PC-9 (cell line): ENCODE data around the gene PRR7. TPM values are rescaled to one million over a fixed set of nuclear protein-coding genes. Genes with fewer than 3 reads are reported as not detected.
A peak's percentile ranks its signal among the peaks of the same experiment; 100 is the strongest.

Experiments used
- BruUV-seq: library from RNA; stranded (reverse); fragments of 400-500 nt; replicated peaks from 2 replicates; lab custom pipeline; 2021; lab: Mats Ljungman, UMichigan
- CTCF ChIA-PET: fragments of 300-600 bp; sonication (Branson Sonifier 250); formaldehyde crosslinking; loops from one replicate; lab custom pipeline; 2022; ENCODE audit warnings: antibody characterized with exemption; lab: Charles Lee
- POLR2A ChIA-PET: fragments of 300-600 bp; sonication (Branson Sonifier 250); formaldehyde crosslinking; loops from one replicate; lab custom pipeline; 2022; ENCODE audit warnings: antibody characterized with exemption; ENCODE audit not compliant: unreplicated experiment; lab: Charles Lee
- DNase-seq, 2 experiments: peaks; one replicate each; pipeline versions ENCODE4 v3.0.0 to v3.0.0-alpha.2; 2015 to 2022; ENCODE audit warnings: mixed read lengths in 1 of 2
- H2AFZ ChIP-seq: fragments of 200-600 bp; sonication (generic); 2 replicates; pipeline ENCODE4 v1.8.1; 2017; ENCODE audit warnings: antibody characterized with exemption
- H3F3A ChIP-seq: fragments of 200-600 bp; sonication (generic); 2 replicates; pipeline ENCODE4 v1.8.1; 2017; ENCODE audit warnings: antibody characterized with exemption, mild to moderate bottlenecking, low read depth; ENCODE audit not compliant: insufficient read depth
- H3K27ac ChIP-seq: fragments of 200-600 bp; sonication (generic); 2 replicates; pipeline ENCODE4 v1.6.1; 2016; ENCODE audit warnings: mixed run types
- H3K27me3 ChIP-seq: fragments of 200-600 bp; sonication (generic); 2 replicates; pipeline ENCODE4 v1.6.1; 2016; ENCODE audit warnings: low read depth, mixed run types; ENCODE audit not compliant: insufficient read depth
- H3K36me3 ChIP-seq: fragments of 200-600 bp; sonication (generic); 2 replicates; pipeline ENCODE4 v1.6.1; 2016; ENCODE audit warnings: low read depth, mixed run types
- H3K4me1 ChIP-seq: fragments of 200-600 bp; sonication (generic); replicated peaks from 2 replicates; pipeline ENCODE4 v1.6.1; 2016; ENCODE audit warnings: mixed run types; ENCODE audit not compliant: insufficient read depth
- H3K4me2 ChIP-seq: fragments of 200-600 bp; sonication (generic); 2 replicates; pipeline ENCODE4 v1.6.1; 2017; ENCODE audit warnings: mixed run types
- H3K4me3 ChIP-seq: fragments of 200-600 bp; sonication (generic); 2 replicates; pipeline ENCODE4 v1.6.1; 2016; ENCODE audit warnings: mixed run types
- H3K79me2 ChIP-seq: fragments of 200-600 bp; sonication (generic); 2 replicates; pipeline ENCODE4 v1.6.1; 2017; ENCODE audit warnings: low read depth, mixed run types
- H3K9me2 ChIP-seq: fragments of 200-600 bp; sonication (generic); 2 replicates; pipeline ENCODE4 v1.8.1; 2017; ENCODE audit warnings: mild to moderate bottlenecking; ENCODE audit not compliant: insufficient read depth
- H3K9me3 ChIP-seq: fragments of 200-600 bp; sonication (generic); 2 replicates; pipeline ENCODE4 v1.8.1; 2016; ENCODE audit warnings: low read depth; ENCODE audit not compliant: insufficient read depth
- H4K20me1 ChIP-seq: fragments of 200-600 bp; sonication (generic); 2 replicates; pipeline ENCODE4 v1.8.1; 2017; ENCODE audit not compliant: insufficient read depth
- CTCF ChIP-seq: fragments of 200-600 bp; sonication (generic); conservative IDR thresholded peaks from 2 replicates; pipeline ENCODE4 v1.6.1; 2017; ENCODE audit warnings: mixed run types, antibody characterized with exemption, mild to moderate bottlenecking, moderate library complexity
- EZH2 ChIP-seq: fragments of 200-600 bp; sonication (generic); IDR thresholded peaks from 2 replicates; pipeline ENCODE4 v1.8.0; 2017; ENCODE audit warnings: antibody characterized with exemption, low read depth
- intact Hi-C: fragments of 100-400 bp; cut with micrococcal nuclease; formaldehyde crosslinking; loops from one replicate; pipeline ENCODE4 v1.10.0; 2022; ENCODE audit not compliant: unreplicated experiment
- total RNA-seq: library from RNA; stranded (reverse); gene quantifications from 2 replicates; pipeline ENCODE4 v1.2.3, GENCODE V29; 2021

Gene PRR7
- total RNA-seq, 1 experiment from 2014 or later: 22.2 TPM

DNA sequence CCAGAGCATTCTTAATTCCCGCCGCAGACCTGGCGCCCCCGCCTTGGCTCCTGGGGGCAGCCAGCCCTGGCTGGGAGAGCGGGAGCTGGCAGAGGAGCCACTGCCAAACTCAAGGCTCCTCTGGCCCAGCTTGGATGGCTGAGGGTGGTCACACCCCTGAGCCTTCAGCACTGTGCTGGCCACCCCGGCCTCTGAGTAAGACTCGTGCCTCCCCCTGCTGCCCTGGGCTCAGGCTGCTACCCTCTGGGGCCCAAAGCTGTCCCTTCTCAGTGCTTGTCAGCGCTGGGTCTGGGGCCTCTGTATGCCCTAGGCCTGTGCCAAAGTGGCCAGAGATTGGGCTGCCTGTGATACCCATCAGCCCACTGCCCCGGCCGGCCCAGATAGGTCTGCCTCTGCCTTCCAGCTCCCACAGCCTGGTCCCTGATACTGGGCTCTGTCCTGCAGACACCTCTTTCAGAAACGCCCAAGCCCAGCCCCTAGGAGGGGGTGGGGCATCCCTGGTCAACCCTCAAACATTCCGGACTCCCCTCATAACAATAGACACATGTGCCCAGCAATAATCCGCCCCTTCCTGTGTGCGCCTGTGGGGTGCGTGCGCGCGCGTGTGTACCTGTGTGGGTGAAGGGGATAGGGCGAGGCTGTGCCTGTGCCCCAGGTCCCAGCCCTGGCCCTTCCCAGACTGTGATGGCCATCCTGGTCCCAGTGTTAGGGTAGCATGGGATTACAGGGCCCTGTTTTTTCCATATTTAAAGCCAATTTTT is 4.4 kb upstream of the PRR7 start:
- H3F3A ChIP-seq: peaks cover 58% of the 10 kb centered on the region
- H3K4me2 ChIP-seq: no peak overlapping the region
- H4K20me1 ChIP-seq: peaks cover 22% of the 10 kb centered on the region
- H3K36me3 ChIP-seq: no peaks in the 10 kb centered on the region; the same call in 1 of the 2 replicates
- TF ChIP-seq EZH2 (no peak), CTCF (no peak)
- no peaks in the 10 kb centered on the region for H3K27me3 ChIP-seq
- no peaks in the 10 kb centered on the region for H3K9me3 ChIP-seq
- no peak overlapping the region for H3K27ac ChIP-seq
- ChIA-PET CTCF (no interaction called here), POLR2A (no interaction called here)
- 0 out of 2 replicates have a peak, but pooled peaks cover 4% of the 10 kb centered on the region for H3K4me1 ChIP-seq
- H3K9me2 ChIP-seq: no peaks in the 10 kb centered on the region
- BruUV-seq: no TSS peak
- no peak overlapping the region for H2AFZ ChIP-seq
- peaks cover 19% of the 10 kb centered on the region for H3K79me2 ChIP-seq
- DNase-seq: peak in 1 of 2 experiments; percentile 1
- intact Hi-C loops: no loop called here
- no peak overlapping the region for H3K4me3 ChIP-seq

DNA sequence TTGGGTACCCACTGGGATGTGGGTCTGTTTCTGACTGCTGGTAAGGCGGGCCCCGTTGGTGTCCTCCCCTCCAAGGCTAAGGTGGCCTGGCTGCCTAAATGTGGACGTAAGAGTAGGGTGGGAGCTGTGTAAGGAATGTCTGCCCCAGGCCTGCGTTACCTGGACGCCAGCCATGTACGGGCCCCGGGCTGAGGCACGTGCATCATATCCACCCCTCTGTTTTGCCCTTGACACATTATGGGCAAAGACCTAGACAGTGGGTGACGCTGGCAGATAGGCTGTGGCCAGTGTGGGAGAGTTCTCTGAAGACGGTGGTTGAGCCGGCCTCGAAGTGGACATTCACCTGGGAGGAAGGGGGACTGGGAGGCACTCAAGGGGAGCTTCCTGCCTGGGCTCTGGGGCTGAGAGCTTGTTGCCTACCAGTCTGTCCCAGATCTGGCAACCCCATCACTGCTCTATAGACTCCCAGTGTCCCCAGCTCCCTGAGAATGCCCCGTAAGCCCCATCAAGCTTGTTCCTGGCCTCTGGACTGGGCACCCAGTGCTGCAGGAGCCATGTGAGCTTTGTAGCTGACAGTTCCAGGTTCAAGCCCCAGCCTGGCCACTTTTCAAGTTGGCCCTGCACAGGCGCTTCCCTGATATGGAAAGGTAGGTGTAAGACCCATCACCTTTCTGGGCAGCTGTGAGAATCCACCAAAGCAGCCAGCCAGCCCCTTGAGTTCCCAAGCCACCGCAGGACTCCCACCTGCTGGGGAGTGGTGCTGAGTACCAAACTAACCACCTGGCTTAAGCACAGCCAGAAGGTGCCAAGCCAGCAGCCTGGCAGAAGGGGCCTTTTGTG is 3.2 kb upstream of the PRR7 start:
- Histone ChIP-seq H4K20me1 (peaks cover 22% of the 10 kb centered on the region), H3K27me3 (no peaks in the 10 kb centered on the region), H3K9me3 (no peaks in the 10 kb centered on the region), H3K79me2 (peaks cover 19% of the 10 kb centered on the region), H3K4me1 (peaks cover 8% of the 10 kb centered on the region), H3K4me2 (no peak overlapping the region), H3K27ac (no peak overlapping the region), H3K36me3 (no peaks in the 10 kb centered on the region; the same call in 1 of the 2 replicates), H3F3A (peaks cover 52% of the 10 kb centered on the region), H2AFZ (no peak overlapping the region), H3K9me2 (no peaks in the 10 kb centered on the region), H3K4me3 (no peak overlapping the region)
- POLR2A ChIA-PET: interaction anchor here (0.6 kb wide), 2 partner anchors 53 to 115 kb away, joined by 3 to 4 read pairs; no protein-coding TSS in a partner anchor
- no TSS peak for BruUV-seq
- TF ChIP-seq EZH2 (no peak), CTCF (no peak)
- DNase-seq: peak in 1 of 2 experiments; percentile 13
- CTCF ChIA-PET: no interaction called here
- intact Hi-C loops: no loop called here

DNA sequence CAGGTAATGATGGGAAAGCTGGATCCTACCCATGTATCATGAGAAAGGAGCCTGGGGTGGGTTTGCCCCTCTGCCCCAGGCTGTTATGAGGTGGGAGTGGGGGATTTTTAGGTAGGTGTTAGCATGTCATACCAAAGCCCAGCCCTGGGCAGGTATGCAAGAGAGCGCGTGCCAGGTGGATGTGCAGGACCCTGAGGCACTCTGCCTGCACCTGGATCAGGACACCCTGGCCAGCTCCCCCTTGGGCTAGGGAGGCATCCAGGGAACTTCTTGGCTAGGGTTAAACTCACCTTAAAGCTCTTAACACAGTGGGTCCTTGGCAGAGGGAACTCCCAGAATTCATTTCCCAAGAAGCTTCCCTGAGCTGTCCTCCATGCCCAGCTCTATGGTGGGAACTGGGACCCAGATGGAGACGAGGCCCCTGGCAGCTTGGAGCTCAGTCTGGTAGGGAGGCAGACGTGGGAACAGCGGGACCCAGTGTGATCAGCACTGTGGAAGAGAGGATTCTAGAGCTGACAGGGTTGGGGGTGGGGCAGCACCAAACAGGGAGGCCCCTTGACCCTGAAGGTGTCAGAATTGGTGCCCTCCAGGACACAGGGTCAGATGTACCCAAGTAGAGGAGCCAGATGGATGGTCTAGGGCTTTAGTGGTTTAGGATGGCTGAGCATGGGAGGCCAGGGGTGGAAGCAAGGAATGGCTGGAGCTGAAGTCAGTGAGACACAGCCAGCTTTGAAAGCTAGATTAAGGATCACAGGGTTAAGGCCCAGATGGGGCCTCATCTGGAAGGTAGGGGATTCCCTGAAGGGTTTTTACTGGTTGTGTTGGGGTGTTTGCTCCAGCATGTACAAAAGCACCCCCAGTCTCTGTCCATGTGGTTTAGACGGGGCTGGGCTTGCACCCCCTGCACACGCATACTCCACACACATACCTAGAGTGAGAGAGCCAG is 2.2 kb upstream of the PRR7 start:
- H3F3A ChIP-seq: peaks cover 52% of the 10 kb centered on the region
- H3K4me1 ChIP-seq: peaks cover 18% of the 10 kb centered on the region
- no peaks in the 10 kb centered on the region for H3K27me3 ChIP-seq
- no peak overlapping the region for H3K4me2 ChIP-seq
- no TSS peak for BruUV-seq
- TF ChIP-seq EZH2 (no peak), CTCF (no peak)
- no peaks in the 10 kb centered on the region; the same call in 1 of the 2 replicates for H3K36me3 ChIP-seq
- no peak for DNase-seq
- no peak overlapping the region for H2AFZ ChIP-seq
- H3K27ac ChIP-seq: no peak overlapping the region
- peaks cover 28% of the 10 kb centered on the region for H3K79me2 ChIP-seq
- H3K4me3 ChIP-seq: no peak overlapping the region
- ChIA-PET CTCF (no interaction called here), POLR2A (interaction anchor here (0.7 kb wide), 1 partner anchor 18 kb away, joined by 10 read pairs; the partner anchor contains the start of gene GRK6)
- peaks cover 22% of the 10 kb centered on the region for H4K20me1 ChIP-seq
- intact Hi-C loops: no loop called here
- no peaks in the 10 kb centered on the region for H3K9me2 ChIP-seq
- no peaks in the 10 kb centered on the region for H3K9me3 ChIP-seq
